ENCODE results near the gene GM2A.
"Not testable (repeated sequence)": the region's sequence is repeated elsewhere in the genome, so short reads cannot be mapped to it uniquely, and the experiment has no call there.

GM2A gene

DNA sequence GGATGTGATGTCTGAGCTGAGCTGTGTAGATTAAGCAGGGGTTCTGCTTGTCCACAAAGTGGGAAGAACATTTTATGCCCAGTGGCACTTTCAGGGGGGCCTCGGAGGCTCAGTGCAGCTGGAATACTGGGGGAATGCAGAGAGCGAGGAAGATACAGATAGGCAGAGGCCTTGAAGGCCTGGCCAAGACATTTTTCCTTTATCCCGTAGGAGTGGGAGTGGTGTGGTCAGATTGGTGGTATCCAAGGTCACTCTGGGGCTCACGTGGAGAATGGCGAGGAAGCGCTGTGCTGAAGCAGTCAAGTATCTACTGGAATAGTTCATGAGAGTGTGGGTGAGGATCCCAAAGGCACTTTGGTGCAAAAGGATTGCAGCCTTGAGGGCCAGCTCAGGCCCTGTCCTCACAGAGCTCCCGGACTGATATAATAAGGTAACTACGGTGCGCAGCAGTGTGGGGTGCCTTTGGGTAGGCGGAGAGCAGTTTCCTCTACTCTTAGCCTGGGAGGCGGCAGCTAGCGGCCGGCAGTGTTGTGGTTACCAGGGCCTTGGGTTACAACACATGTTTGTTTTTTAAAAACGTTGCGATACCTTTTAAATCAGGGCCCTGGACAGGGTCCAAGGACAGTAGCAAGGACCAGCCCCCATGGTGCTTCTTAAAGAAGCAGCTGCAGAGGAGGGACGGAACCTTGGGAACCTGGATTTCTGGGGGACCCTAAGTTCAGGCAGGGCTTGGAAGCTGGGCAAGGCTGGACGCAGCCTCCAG lies 18.3 kb upstream of the GM2A start:
- Histone ChIP-seq H3K4me3 (ENCODE audit: low read depth, low read length) (no peak overlapping the region), H3K23ac (ENCODE audit: low read length) (no peak overlapping the region), H3K14ac (ENCODE audit: low read length) (no peak overlapping the region), H2BK5ac (ENCODE audit: low read depth, low read length, poor library complexity) (no peak overlapping the region), H3K9ac (ENCODE audit: low read length) (no peak overlapping the region), H3K4me2 (ENCODE audit: low read length) (no peak overlapping the region), H3K79me1 (ENCODE audit: low read length) (no peaks in the 10 kb centered on the region), H3K27me3 (ENCODE audit: insufficient read depth, low read length) (no peaks in the 10 kb centered on the region), H4K8ac (ENCODE audit: low read depth, low read length) (no peak overlapping the region), H3K9me3 (ENCODE audit: insufficient read depth, low read depth, low read length) (no peaks in the 10 kb centered on the region), H2BK120ac (ENCODE audit: insufficient read depth, low read length, poor library complexity) (no peak overlapping the region), H3K79me2 (ENCODE audit: control insufficient read depth, insufficient read depth, low read length, poor library complexity) (no peaks in the 10 kb centered on the region), H3K18ac (ENCODE audit: low read length) (no peak overlapping the region), H3K4me1 (ENCODE audit: control insufficient read depth in 1 of 2, insufficient read depth in 2 of 2, low read length in 2 of 2) (peaks cover 1 to 3% of the 10 kb centered on the region in 2 experiments), H4K12ac (ENCODE audit: low read depth, low read length) (no peak overlapping the region), H3K27ac (ENCODE audit: low read depth, low read length) (no peak overlapping the region), H2BK12ac (ENCODE audit: low read length) (no peak overlapping the region), H3K36me3 (ENCODE audit: control insufficient read depth in 1 of 2, insufficient read depth in 2 of 2, low read length in 2 of 2) (no peaks in the 10 kb centered on the region), H3K4ac (ENCODE audit: low read depth, low read length) (no peak overlapping the region), H2AFZ (ENCODE audit: insufficient read depth, low read length, poor library complexity) (no peak overlapping the region), H4K91ac (ENCODE audit: low read depth, low read length) (no peak overlapping the region), H2AK5ac (ENCODE audit: low read length) (no peak overlapping the region)
- WGBS (ENCODE audit: extremely low coverage, insufficient coverage, insufficient read length) = no CpG with 5 or more reads among the region's 17 CpGs
- no peak for DNase-seq

DNA sequence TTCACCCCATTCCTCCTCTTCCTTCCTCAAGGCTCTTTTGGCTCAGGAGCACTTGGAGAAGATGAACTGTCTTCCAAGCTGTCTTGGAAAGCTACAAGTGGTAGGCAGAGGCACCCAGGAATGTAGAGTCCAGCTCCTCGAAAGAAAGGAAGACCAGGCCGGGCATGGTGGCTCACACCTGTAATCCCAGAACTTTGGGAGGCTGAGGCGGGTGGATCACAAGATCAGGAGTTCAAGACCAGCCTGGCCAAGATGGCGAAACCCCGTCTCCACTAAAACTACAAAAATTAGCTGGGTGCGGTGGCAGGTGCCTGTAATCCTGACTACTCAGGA lies 17.8 kb upstream of the GM2A start:
- no CpG with 5 or more reads among the region's 6 CpGs for WGBS (ENCODE audit: extremely low coverage, insufficient coverage, insufficient read length)
- H4K12ac ChIP-seq (ENCODE audit: low read depth, low read length); H3K14ac ChIP-seq (ENCODE audit: low read length); H3K4me1 ChIP-seq (ENCODE audit: control insufficient read depth in 1 of 2, insufficient read depth in 2 of 2, low read length in 2 of 2); H3K23ac ChIP-seq (ENCODE audit: low read length); H3K9ac ChIP-seq (ENCODE audit: low read length); H3K4me3 ChIP-seq (ENCODE audit: low read depth, low read length); H2BK5ac ChIP-seq (ENCODE audit: low read depth, low read length, poor library complexity); H3K9me3 ChIP-seq (ENCODE audit: insufficient read depth, low read depth, low read length); H3K79me2 ChIP-seq (ENCODE audit: control insufficient read depth, insufficient read depth, low read length, poor library complexity); H2AK5ac ChIP-seq (ENCODE audit: low read length); DNase-seq; H4K8ac ChIP-seq (ENCODE audit: low read depth, low read length); H3K27ac ChIP-seq (ENCODE audit: low read depth, low read length); H3K27me3 ChIP-seq (ENCODE audit: insufficient read depth, low read length); H3K79me1 ChIP-seq (ENCODE audit: low read length); H3K4me2 ChIP-seq (ENCODE audit: low read length); H4K91ac ChIP-seq (ENCODE audit: low read depth, low read length); H2AFZ ChIP-seq (ENCODE audit: insufficient read depth, low read length, poor library complexity); H3K18ac ChIP-seq (ENCODE audit: low read length); H3K36me3 ChIP-seq (ENCODE audit: control insufficient read depth in 1 of 2, insufficient read depth in 2 of 2, low read length in 2 of 2); H2BK120ac ChIP-seq (ENCODE audit: insufficient read depth, low read length, poor library complexity); H2BK12ac ChIP-seq (ENCODE audit: low read length); H3K4ac ChIP-seq (ENCODE audit: low read depth, low read length): not testable (repeated sequence)

DNA sequence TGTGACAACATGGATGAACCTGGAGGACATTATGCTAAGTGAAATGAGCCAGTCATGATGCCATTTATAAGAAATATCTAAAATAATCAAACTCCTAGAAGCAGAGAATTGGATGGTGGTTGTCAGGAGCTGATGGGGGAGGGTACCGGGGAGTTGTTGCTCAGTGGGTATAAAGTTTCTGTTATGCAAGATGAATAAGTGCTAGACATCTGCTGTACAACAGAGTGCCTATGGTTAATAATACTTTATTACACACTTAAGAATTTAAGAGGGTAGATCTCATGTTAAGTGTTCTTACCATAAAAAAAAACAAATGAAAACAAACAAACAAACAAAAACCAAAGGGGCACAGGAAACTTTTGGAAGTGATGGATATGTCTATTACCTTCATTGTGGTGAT lies 16.1 kb upstream of the GM2A start:
- H3K18ac ChIP-seq (ENCODE audit: low read length) = no peak overlapping the region
- H3K9me3 ChIP-seq (ENCODE audit: insufficient read depth, low read depth, low read length) = no peaks in the 10 kb centered on the region
- peaks cover 13 to 15% of the 10 kb centered on the region in 2 experiments for H3K4me1 ChIP-seq (ENCODE audit: control insufficient read depth in 1 of 2, insufficient read depth in 2 of 2, low read length in 2 of 2)
- no peak overlapping the region for H2BK5ac ChIP-seq (ENCODE audit: low read depth, low read length, poor library complexity)
- H4K91ac ChIP-seq (ENCODE audit: low read depth, low read length) = no peak overlapping the region
- no peak overlapping the region for H3K23ac ChIP-seq (ENCODE audit: low read length)
- no peak overlapping the region for H2BK120ac ChIP-seq (ENCODE audit: insufficient read depth, low read length, poor library complexity)
- no peak overlapping the region for H2AK5ac ChIP-seq (ENCODE audit: low read length)
- H4K12ac ChIP-seq (ENCODE audit: low read depth, low read length) = no peak overlapping the region
- no peak overlapping the region for H4K8ac ChIP-seq (ENCODE audit: low read depth, low read length)
- no peak overlapping the region for H3K14ac ChIP-seq (ENCODE audit: low read length)
- no peak overlapping the region for H3K4me2 ChIP-seq (ENCODE audit: low read length)
- no peak overlapping the region for H3K27ac ChIP-seq (ENCODE audit: low read depth, low read length)
- H3K79me1 ChIP-seq (ENCODE audit: low read length) = peaks cover 9% of the 10 kb centered on the region
- H3K9ac ChIP-seq (ENCODE audit: low read length) = no peak overlapping the region
- H2AFZ ChIP-seq (ENCODE audit: insufficient read depth, low read length, poor library complexity) = no peak overlapping the region
- WGBS (ENCODE audit: extremely low coverage, insufficient coverage, insufficient read length) = no CpG with 5 or more reads among the region's 1 CpG
- no peaks in the 10 kb centered on the region for H3K27me3 ChIP-seq (ENCODE audit: insufficient read depth, low read length)
- H3K4ac ChIP-seq (ENCODE audit: low read depth, low read length) = no peak overlapping the region
- no peak overlapping the region for H2BK12ac ChIP-seq (ENCODE audit: low read length)
- H3K4me3 ChIP-seq (ENCODE audit: low read depth, low read length) = no peak overlapping the region
- no peaks in the 10 kb centered on the region for H3K79me2 ChIP-seq (ENCODE audit: control insufficient read depth, insufficient read depth, low read length, poor library complexity)
- DNase-seq = no peak
- no peaks in the 10 kb centered on the region for H3K36me3 ChIP-seq (ENCODE audit: control insufficient read depth in 1 of 2, insufficient read depth in 2 of 2, low read length in 2 of 2)

DNA sequence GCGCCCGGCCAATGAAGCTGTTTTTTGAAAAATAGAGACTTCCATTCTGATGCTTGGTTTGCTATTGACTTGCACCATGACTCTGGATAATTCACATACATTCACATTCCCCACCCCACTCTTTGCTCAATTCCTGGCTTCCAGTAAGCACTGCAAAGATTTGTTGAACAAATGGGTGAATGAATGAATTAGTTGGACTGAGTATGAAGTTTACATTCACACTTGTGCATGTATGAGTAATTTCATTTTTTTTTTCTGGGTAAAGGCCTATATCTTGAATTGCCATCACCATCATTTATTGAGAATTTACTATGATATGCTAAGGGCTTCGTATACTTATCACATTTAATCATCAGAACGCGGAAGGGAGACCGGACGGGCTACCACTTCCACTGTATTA lies 15.3 kb upstream of the GM2A start:
- Histone ChIP-seq H2BK12ac (ENCODE audit: low read length) (no peak overlapping the region), H3K9ac (ENCODE audit: low read length) (no peak overlapping the region), H2BK120ac (ENCODE audit: insufficient read depth, low read length, poor library complexity) (no peak overlapping the region), H3K36me3 (ENCODE audit: control insufficient read depth in 1 of 2, insufficient read depth in 2 of 2, low read length in 2 of 2) (no peaks in the 10 kb centered on the region), H3K4ac (ENCODE audit: low read depth, low read length) (no peak overlapping the region), H3K4me2 (ENCODE audit: low read length) (no peak overlapping the region), H3K79me2 (ENCODE audit: control insufficient read depth, insufficient read depth, low read length, poor library complexity) (no peaks in the 10 kb centered on the region), H4K91ac (ENCODE audit: low read depth, low read length) (no peak overlapping the region), H3K27me3 (ENCODE audit: insufficient read depth, low read length) (no peaks in the 10 kb centered on the region), H3K14ac (ENCODE audit: low read length) (no peak overlapping the region), H3K18ac (ENCODE audit: low read length) (no peak overlapping the region), H3K4me3 (ENCODE audit: low read depth, low read length) (no peak overlapping the region), H4K12ac (ENCODE audit: low read depth, low read length) (no peak overlapping the region), H3K4me1 (ENCODE audit: control insufficient read depth in 1 of 2, insufficient read depth in 2 of 2, low read length in 2 of 2) (peaks cover 13 to 17% of the 10 kb centered on the region in 2 experiments), H3K27ac (ENCODE audit: low read depth, low read length) (no peak overlapping the region), H3K9me3 (ENCODE audit: insufficient read depth, low read depth, low read length) (no peaks in the 10 kb centered on the region), H2AFZ (ENCODE audit: insufficient read depth, low read length, poor library complexity) (no peak overlapping the region), H4K8ac (ENCODE audit: low read depth, low read length) (no peak overlapping the region), H3K79me1 (ENCODE audit: low read length) (peaks cover 9% of the 10 kb centered on the region), H3K23ac (ENCODE audit: low read length) (no peak overlapping the region), H2BK5ac (ENCODE audit: low read depth, low read length, poor library complexity) (no peak overlapping the region), H2AK5ac (ENCODE audit: low read length) (no peak overlapping the region)
- no CpG with 5 or more reads among the region's 7 CpGs for WGBS (ENCODE audit: extremely low coverage, insufficient coverage, insufficient read length)
- no peak for DNase-seq

All from trophoblast cell (in vitro differentiated cells and primary cell).